SH-SY5Y (cell line): Measurements from ENCODE around the gene PTCRA.

ENCODE experiments used
- GATA2 ChIP-seq: IDR thresholded peaks from 2 replicates; pipeline ENCODE4 v1.6.1; 2011; ENCODE audit warnings: mild to moderate bottlenecking, low read depth, low read length
- GATA3 ChIP-seq: IDR thresholded peaks from 2 replicates; pipeline ENCODE4 v1.6.1; 2011; ENCODE audit warnings: low read depth, mild to moderate bottlenecking, low read length, moderate library complexity

The PTCRA gene

DNA sequence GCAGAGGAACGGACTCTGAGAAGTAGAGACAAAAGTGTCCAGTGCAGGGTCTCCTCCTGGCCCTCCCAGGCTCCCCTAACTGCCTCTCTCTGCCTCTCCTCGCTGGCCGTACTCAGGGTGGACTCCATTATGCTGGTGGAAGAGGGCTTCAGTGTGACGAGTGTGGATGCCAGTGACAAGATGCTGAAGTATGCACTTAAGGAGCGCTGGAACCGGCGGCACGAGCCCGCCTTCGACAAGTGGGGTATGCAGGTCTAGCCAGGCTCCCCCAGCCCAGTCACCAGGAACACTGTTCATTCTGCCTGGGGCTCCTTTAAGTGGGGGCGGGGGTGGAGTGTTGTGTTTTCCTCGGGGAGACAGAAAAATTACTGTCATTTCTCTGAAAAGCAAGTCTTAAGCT, 46.2 kb downstream of the PTCRA start:
- TF ChIP-seq GATA2 (no peak), GATA3 (no peak)

DNA sequence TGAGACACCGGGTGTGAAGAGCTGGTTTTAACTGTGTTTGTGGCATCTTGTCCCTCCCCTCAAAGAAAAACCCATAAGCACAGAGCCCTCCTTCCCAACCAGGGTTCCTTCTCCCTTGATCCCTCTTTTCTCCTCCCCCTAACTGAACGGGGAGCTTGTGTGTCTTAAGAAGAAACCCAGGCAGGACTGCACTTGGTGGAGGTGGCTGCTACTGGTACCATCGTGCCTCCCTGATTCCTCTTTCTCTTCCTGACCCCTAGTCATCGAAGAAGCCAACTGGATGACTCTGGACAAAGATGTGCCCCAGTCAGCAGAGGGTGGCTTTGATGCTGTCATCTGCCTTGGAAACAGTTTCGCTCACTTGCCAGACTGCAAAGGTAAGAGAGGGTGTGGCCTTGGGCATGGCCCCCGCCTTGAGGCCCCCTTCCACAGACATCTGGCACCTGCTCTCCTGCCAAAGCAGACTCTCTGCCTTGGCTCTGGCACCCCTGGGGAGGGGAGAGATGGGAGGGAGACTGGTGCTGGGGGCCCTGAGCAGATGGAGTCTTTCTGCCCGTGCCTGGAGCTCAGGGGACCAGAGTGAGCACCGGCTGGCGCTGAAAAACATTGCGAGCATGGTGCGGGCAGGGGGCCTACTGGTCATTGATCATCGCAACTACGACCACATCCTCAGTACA, 46.8 kb downstream of the PTCRA start:
- no peak for TF ChIP-seq GATA3
- no peak for TF ChIP-seq GATA2

DNA sequence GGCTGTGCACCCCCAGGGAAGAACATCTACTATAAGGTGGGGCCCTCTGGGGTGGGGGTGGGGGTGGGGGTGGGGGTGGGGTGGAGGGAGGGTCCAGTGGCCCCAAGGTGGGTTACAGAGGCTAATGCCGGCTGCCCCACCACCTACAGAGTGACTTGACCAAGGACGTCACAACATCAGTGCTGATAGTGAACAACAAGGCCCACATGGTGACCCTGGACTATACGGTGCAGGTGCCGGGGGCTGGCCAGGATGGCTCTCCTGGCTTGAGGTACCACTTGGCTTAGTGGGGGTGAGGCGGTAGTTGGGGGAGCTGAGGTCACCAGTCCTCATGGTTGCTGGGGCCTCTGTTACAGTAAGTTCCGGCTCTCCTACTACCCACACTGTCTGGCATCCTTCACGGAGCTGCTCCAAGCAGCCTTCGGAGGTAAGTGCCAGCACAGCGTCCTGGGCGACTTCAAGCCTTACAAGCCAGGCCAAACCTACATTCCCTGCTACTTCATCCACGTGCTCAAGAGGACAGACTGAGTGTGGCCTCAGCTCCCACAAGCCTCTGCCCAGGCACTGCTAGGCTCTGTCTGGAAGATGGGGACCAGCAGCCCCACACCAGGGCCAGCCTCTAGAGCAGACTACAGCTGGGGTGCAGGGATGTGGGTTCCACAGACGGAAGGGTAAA, 47.5 kb downstream of the PTCRA start:
- TF ChIP-seq GATA2 (no peak), GATA3 (no peak)

DNA sequence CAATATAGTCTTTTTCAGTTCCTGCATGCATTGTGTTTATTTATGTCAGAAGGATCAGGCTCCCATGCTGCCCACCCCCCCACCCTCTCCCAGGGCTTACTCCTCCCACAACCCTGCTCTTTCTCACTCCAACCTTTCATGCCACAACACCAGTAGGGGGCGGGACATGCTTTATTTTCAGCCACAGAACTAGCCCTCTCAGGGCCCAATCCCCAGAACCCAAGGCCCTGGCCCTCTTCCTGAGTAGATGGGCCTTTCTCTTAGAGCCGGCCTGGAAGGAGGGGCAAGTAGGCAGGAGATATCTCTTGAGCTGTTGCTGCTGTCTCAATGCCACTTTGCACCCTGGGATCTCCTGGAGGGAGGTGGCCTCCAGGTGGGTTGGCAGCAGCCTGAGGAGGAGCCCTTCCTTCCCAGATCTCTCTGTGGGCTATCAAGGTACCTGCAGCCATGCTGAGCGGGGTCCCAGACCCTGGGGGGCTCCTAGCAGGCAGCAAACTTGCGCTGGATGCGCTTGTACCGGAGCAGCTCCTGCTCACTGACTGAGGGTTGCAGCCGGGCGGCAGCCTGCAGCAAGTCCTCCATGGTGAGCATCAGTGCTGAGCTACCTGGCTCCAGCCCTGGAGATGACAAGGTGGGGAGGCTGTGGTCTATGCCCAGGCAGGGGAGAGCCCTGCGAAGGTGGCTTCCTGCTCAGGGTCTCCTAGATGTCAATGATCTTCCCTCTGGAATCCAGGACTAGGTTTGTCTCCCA, 48.2 kb downstream of the PTCRA start:
- TF ChIP-seq GATA2 (no peak), GATA3 (no peak)

DNA sequence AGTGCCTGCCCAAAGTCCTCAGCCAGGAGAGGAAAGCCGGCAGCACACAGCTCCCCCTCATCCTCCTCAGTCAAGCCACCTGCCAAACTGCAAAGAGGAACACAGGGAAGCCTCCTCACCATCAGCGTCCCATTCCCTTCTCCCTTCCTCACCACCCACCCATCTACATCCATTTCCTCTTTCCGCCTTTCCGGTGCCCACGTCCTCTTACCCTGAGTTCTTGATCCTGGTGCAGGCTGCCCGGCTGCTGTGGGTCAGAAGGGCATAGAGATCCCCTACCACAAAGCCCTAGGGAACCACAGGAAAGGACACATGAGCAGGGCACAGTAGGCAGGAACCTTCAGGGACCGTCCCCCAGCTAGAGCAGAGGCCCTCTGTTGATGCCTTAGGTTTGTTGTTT, 50.7 kb downstream of the PTCRA start:
- no peak for TF ChIP-seq GATA2

DNA sequence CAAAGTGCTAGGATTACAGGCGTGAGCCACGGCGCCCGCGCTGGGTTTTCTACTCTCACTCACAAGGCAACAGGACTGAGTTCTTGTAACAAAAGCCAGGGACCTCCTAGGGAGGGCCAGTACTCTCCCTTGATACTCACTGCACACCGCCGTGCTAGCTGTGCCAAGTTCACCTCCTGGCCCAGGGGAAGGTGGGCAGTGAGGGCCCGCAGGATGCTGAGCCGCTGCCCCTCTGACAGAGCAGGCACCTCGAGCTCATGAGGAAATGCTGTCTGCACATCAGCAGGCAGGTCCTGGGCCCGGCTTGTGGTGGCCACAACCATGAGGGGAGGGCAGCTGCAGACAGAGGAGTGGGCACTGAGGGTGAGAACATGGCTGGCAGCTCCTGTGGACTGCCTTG, 51.4 kb downstream of the PTCRA start:
- TF ChIP-seq GATA3, result no peak
- TF ChIP-seq GATA2, result no peak

DNA sequence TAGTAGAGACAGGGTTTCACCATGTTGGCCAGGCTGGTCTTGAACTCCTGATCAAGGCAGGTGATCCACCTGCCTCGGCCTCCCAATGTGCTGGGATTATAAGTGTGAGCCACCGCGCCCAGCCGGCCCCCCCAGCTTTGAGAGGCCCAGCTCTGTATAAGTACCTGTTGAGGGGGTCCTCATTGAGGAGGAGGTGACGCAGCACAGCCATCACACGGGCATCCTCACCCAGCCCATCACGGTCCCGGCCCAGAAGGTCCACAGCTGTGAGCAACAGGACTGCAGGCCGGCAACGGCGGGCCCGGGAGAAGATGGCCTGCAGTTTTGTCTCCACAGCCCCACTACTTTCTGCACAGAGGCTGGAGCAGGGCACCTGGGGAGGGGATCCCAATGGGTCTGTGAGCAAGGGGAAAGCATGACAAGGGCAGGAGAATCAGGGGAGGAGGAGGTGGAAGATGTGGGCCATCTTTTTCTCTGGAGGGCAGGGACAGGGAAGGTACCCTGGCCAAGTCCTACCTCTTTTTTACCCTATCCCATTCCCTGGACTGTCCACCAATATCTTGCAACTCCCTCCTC, 52.4 kb downstream of the PTCRA start:
- TF ChIP-seq GATA3, result no peak
- no peak for TF ChIP-seq GATA2

DNA sequence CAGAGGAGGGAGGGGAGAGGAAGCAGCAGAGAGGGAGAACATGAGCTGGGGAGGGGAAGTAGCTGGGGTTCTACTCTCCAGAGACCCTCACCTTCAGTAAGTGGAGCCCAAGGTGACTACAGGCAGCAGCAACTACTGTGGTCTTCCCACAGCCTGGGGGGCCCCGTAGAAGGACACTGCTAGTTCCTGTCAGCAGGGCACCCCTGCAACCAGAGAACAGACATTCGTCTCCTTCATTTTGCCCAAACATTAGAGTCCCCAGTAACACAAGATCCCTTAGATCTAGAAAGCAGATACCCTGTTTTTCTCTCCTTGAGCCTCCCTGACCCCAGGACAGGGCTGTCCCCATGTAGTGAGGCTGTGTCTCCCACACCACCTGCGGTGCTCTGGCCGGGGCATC, 52.9 kb downstream of the PTCRA start:
- TF ChIP-seq GATA2, result no peak
- TF ChIP-seq GATA3, result no peak

DNA sequence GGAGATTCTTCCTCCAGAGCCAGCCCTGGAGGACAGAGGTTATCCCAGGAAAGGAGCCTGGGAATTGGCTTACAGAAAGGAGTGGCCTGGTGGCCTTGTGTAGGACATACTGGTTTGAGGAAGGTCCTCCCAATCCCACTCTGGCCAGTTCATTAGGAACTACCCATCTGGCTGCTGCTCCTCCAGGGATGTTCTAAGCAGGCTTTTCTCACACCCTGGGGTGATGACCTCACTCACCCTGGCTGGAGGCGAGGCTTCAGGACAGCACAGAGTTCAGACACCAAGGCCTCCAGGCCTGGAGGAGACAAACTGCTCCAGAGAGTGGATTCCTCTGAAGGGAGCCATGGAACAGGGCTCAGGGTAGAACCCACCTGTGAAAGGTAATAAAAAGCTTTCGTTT, 53.6 kb downstream of the PTCRA start:
- TF ChIP-seq GATA3, result no peak
- no peak for TF ChIP-seq GATA2

DNA sequence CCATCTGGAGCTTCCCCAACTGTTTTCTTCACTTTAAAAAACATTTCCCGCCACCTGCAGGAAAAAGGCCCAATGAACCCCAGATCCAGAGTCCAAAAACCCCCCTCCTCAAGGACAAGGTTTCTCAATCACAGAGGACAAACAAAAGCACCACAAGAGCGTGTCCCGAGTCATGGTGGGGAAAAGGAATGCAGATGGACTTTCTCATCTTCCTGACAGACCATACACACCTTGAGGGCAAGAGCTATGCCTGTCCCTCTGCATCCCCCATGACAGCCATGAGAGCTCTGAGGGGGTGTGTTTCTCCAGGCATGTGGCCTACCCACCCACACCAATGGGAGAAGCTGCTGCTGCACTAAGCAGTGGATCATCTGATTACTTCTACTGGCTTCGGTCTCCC, 54.1 kb downstream of the PTCRA start:
- TF ChIP-seq GATA3 (no peak), GATA2 (no peak)

DNA sequence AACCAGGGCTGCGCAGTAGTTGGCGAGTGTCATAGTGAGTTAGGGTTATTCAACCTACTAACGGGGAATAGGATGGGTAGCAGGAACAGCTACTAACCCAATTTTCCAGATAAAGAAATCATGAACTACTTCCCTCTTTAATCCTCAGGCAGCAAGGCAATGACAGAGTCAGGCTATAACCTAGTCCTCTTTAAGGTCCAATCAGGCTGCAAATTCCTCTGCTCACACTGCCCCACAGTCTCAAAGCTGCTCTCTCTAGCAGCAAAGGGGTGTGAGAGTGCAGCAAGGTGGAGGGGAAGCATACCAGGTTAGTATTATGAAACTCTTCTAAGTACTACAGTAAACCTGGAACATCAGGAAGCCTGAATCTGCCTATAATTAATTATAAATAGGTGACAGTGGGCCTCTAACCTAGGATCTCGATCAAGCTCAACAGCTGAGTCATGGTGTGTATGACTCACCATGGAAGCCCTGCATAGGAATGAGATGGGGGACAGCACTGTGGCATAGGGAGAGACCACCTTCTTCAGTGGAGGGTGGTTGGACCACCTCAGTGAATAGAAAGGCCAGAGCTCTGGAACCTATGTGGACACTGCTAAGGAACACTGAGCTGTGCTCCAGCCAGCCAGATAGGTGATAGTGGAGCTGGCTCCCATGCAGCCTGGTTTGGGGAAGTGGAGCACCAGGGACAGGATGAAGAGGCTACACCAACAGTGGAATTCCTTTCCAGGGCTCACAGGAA, 55.2 kb downstream of the PTCRA start:
- TF ChIP-seq GATA2, result no peak
- no peak for TF ChIP-seq GATA3

DNA sequence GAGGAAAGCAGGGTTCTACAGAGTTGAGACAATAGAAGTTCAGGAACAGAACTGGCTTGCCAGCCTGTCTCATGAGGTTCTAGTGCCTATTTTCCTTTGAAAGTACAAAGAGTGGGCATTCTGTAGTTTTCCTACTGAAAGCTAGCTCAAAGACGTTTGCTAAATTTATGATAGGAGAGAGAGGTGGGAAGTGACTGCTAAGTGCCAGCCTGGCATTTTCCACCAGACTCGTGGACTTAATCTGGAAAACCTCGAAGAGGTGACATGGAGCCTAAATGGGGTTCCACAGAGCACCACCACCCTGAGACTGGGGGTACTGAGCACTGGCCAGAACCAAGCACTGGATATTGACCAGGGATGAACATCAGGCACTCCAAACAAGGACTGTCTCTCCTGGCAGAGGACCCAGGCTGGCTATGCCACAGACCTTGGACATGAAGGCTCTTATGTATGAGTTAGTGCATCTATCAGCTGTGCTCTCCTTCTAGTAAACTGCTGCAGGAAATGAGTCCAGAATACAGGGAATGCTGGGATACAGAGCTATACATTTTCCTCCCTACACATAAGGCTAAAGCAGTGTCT, 56.0 kb downstream of the PTCRA start:
- TF ChIP-seq GATA3, result no peak
- no peak for TF ChIP-seq GATA2

DNA sequence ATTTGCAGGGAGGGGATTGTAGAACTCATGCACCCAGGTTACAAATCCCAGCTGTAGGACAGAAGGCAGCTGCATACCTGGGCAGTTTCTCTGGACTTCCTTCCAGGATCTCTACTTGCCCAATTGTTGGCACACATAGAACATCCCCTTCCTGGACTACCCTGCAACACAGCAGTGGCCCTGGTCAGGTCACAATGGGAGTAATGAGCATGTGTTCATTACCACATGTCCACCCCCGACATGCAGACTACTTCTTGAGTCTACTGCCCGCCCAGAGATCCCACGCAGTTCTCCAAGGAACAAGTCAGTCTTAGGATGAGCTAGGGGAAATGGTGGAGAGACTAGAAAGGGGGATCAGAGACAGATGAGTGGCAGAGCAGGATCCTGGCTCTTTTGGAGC, 58.1 kb downstream of the PTCRA start:
- no peak for TF ChIP-seq GATA2
- TF ChIP-seq GATA3, result no peak

DNA sequence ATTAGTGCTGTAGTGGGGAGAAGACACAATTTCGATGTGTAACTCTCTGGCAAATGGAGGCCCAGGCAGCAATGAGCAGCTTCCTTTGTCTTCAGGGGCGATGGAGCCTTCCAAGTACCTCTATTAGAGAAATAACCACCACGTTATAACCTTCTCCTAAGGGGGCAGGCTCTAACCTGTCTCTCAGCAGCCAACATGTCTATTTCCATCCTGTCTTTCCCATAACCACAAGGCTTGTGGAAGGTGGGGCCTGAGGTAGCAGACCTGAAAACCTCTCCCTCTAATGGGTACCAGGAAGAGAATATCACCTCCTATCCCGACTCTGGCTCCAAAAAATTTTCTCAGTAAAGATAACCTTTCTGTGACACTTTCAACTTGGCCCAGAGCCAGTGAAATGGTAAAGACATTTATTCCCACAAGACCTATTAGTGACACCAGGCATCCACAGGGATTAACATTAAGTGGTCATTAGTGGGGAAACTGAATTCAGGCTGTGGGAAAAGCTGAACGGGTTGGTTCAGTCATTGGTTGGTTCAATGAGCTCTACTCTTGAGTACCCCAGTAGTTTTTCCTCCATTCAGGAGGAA, 59.2 kb downstream of the PTCRA start:
- TF ChIP-seq GATA3 (no peak), GATA2 (no peak)
